GM21576 (cell line): Measurements from ENCODE around the gene HMCN2.
"Not testable (repeated sequence)": the region's sequence is repeated elsewhere in the genome, so short reads cannot be mapped to it uniquely, and the experiment has no call there.

Experiments
- ATAC-seq: cut with Tn5 transposase; IDR thresholded peaks from one replicate; pipeline ENCODE4 v1.9.1; 2021; ENCODE audit warnings: mild to moderate bottlenecking, moderate library complexity; ENCODE audit not compliant: unreplicated experiment

The HMCN2 gene

DNA sequence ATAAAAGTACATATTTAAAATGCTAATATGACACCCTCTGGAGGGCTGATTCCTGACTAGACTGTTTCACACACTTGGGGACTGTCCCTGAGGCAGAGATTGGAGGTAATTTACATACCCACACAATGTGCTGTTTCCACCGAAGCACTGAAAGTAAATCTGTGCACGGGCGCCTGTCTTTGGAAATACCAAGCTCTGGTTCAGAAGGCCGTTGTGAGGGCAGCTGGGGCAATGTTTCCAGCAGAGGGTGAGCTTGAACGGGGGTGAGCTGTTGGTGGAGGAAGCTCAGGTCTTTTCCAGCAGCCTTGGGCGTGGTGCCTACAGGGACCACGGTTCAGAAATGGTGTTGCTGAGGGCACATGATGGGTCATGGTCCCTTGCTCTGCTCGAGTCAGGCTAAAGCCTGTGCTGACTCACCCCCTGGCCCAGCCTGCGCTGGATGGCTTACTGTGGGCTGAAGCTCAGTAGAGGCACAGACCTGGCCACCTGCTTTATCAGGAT is 25.8 kb upstream of the HMCN2 start:
- peak; percentile 55 for ATAC-seq

DNA sequence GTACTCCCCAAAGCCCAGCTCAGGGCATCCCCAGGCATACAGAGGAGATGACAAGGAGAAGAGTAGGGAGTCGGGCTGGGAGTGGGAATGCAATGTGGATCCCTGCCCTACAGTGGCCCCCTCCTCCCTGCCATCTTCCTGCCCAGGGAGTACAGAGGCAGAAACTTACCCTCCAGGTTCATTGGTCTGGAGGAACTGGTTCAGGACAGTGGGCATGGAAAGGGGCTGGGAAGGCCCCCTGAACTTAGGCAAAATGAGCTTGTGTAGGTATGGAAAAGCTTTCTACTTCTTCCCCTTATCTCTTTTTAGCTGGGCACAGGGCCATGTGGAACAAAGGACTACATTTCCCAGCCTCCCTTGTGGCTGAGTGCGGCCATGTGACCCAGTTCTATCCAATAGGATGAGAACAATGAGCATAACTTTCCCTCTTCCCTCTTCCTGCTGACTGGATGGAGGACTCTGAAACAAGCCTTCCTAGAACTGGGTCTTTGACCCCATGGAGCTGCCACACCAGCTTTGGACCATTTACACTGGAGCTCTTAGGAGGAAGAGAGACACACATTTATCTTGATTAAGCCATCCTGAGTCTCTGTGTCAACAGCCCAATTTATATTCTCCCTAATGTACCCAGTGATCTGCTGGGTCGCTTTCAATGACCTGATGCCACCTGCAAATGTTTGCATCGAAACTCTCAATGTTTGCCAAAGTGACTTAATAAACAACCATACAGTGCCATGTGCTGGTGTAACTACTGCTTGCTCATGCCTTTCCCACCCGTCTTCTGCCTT is 25.0 kb upstream of the HMCN2 start:
- no peak for ATAC-seq

DNA sequence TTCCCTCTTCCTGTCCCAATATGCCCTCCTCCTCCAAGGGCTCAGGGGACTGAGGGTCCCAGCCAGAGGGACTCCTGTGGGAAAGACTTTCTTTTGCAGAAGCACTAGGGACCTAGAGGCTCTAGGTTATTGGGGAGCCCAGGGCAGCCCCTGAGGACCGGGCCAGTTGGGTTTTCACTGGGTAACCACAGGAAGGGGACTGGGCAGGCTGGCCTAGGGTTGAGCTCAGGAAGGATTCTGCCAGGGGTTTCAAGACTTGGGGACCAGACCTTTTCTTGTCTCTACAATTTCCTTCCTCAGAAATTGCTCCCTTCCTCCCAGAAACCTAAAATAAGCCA is 24.4 kb upstream of the HMCN2 start:
- ATAC-seq = no peak

DNA sequence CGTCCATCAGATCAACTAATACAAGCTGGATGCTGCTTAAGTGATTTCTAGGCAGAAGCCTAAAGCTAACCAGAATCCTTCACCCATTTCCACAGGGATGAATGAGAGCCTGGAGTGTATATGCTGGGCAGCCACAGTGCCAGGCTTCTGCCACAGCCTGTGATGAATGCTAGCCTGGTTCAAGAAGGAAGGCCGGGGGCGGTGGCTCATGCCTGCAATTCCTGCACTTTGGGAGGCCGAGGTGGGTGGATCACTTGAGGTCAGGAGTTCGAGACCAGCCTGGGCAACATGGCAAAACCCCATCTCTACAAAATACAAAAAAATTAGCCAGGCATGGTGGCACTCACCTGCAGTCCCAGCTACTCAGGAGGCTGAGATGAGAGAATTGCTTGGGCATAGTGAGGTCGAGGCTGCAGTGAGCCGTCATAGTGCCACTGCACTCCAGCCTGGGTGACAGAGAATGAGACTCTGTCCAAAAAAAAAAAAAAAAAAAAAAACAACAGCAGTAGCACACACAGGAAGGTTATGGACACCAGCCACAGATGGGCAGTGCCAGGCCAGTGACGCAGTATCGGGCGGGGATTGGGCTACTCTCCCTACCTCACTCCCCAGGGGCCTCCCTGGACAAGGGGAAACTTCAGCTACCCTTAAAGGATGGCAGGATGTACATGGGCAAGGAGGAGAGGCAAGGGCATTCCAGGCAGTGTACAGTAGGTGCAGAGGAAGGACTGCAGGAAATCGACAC is 23.1 kb upstream of the HMCN2 start:
- ATAC-seq = no peak

DNA sequence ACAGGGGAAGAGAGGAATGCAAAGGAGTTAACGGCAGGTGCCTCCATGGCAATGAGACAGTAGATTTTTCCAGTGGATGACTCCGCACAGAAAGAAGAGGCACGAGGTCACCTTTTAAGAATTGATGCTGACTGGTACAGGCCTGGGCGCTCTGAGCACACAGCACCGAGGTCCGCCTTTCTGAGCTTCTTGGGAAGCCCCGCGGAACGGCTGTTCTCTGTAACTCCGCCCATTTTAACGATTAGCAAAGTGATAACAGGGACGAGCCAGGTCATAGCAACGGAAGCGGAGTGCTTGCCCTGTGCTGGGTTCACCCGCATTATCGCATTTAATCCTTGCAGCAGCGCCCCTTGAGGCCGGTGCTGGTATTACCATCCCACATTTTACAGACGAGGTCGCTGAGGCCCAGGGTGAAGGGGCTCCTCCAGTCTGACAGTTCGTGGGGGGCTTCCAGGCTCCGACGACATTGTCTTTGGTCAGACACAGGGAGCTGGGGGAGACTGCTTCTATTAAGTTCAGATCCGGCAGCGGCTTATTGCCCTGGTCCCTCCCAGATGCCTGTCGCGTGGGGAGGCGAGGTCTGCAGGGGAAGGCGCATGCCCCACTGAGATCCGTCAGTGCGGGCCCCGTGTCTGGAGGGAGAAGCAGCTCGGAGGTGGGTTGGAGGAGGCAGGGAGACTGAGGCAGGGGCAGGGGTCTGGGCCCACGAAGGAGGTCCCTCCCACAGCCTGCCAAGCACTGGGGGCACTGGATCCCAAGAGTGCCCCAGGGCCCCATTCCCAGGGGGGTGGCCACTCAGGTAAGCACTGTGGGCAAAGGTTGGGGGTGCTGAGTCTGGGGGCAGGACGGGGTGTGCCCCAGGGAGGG is 22.3 kb upstream of the HMCN2 start:
- no peak for ATAC-seq

DNA sequence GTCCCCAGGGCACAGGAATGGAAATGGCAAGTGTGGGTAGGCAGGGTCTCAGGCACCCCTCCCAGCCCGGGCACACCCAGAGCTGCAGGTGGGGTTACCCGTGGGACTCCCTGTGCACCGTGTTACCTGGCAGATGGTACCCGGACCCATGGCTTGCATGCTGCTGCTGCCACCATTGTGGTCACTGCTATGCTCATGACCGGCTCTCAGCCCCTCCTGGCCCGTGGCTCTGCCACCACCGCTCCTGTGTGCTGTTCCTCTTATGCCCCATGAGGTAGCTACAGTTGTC is 21.7 kb upstream of the HMCN2 start:
- no peak for ATAC-seq

DNA sequence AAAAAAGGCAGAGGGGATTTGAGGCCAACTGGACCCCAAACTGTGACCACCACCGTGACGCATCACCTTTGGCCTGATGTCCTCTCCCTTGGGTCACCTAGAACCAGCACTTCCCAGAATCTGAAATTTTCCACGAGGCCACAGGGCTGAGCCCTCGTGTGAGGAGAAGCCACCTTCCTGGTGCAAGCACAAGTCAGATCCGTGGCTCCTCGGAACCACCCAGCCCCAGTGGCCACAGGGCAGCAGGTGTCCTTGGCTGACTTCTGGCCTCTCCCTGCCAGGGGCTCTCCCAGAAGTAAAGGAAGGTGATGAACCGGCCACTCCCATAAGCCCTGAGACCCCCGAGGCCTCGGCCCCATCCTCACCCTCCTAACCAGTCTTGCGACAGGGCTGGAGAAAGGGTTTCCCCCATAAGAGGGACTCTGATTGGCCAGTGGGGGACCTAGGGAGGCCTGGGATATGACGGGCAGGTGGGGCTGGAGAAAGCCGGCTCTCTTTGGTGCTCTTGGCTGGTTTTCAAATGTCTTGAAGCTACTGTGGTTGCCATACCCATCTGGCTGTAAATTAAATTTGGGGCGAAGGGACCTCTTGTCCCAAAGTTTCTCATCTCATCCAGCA is 20.9 kb upstream of the HMCN2 start:
- ATAC-seq = no peak

DNA sequence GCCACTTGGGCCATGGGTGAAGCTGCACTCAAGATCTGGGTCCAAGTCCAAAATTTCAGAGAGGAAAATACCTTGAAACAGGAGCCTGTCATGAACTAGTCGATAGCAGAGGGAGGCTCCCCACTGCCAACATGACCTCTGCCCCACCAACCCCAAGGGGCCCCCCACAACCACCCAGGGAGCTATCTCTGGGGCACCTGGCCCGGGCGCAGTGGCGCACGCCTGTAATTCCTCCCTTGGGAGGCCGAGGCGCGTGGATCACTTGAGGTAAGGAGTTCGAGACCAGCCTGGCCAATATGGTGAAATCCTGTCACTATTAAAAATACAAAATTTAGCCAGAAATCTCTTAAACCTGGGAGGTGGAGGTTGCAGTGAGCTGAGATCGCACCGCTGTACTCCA is 20.1 kb upstream of the HMCN2 start:
- no peak for ATAC-seq

DNA sequence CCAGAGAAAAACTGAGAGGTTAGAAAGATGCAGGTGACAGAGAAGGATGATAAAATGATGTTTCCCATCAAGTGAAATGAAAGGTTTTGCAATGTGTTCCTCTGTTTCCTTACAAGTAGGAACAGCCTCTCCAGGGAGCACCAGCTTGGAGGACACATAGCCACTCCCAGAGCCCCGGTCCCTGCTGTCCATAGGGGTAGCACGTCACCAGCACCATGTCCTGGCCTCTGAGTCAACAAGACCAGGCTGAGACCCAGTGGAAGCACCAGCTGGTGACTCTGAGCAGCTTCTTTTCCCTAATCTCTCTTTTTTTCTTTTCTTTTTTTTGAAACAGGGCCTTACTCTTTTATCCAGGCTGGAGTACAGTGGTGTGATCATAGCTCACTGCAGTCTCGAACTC is 19.4 kb upstream of the HMCN2 start:
- no peak for ATAC-seq

DNA sequence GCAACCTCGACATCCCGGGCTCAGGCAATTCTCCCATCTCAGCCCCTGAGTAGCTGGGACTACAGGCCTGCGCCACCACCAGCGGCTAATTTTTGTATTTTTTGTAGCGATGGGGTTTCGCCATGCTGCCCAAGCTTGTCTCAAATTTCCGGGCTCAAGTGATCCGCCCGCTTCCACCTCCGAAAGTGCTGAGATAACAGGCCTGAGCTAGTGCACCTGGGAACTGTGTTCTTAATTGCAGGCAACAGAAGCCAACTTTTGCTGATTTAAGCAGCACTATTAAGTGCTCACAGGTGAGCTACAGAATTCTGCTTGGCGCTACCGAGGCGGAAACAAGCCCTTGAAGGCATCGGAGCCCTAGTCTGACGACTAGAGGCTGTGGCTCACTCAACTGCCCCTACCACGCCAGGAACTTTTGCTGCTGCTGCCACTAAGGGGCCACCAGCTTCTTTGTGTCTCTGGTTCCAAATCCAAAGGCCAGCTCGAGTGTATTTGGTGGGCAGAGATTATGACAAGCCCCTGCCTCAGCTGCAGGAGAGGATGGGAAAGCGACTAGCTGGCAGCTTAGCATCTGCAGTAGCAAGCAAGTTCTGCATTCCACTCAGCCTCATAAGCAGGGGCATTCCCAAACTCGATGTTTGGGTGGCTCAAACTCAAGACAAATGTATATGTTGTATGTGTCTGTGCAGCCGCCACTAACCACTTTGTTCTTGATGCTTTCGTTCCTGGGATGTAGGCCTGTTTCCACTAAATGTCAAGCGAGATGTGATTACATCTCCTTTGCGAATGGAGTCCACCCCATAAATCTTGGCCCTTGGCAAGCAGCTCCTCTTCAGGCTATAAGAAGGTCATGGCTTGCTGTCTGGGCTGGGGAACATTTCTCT is 10.6 kb upstream of the HMCN2 start:
- no peak for ATAC-seq

DNA sequence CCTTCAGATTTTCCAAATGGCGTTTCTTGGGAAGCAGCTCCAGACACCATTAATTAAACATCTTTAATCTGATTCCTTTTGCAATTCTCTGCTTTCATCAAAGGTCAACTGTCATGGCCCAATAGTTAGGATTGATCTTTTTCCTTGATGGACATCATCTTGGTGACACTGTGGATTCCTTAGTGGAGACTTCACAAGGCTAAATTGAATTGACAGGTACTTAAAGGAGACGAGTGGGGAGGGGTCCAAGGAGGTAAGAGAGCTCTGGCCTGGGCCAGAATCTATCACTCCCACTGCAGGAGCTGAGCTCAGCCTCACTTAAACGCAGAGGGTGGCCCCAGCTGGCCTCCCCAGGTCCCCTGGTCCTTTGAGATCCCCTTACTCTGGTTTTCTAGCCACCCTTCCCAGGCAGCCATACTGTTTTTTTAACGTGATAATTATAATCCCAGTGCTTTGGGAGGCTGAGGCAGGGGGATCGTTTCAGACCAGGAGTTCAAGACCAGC is 9.9 kb upstream of the HMCN2 start:
- ATAC-seq = no peak

DNA sequence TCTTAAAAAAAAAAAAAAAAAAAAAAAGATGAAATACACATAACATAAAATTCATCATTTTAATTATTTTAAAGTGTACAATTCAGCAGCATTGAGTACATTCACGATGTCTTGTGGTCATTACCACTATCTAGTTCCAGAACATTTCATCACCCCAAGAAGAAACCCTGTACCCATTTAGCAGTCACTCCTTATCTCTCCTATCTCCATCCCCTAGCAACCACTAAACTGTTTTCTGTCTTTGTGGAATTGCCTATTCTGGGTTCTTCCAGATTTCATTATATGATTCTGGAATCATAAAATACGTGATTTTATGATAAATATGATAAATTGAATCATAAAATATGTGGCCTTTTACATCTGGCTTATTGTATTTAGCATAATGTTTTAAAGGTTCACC is 8.9 kb upstream of the HMCN2 start:
- no peak for ATAC-seq

DNA sequence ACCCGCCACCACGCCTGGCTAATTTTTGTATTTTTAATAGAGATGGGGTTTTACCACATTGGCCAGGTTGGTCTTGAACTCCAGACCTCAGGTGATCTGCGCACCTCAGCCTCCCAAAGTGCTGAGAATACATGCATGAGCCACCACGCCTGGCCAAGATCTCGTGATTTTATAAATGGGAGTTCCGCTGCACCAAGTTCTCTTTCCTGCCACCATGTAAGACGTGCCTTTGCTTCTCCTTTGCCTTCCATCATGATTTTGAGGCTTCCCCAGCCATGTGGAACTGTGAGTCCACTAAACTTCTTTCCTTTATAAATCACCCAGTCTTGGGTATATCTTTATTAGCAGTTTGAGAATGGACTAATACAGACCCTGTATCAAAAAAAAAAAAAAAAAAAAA is 7.4 kb upstream of the HMCN2 start:
- not testable (repeated sequence) for ATAC-seq

DNA sequence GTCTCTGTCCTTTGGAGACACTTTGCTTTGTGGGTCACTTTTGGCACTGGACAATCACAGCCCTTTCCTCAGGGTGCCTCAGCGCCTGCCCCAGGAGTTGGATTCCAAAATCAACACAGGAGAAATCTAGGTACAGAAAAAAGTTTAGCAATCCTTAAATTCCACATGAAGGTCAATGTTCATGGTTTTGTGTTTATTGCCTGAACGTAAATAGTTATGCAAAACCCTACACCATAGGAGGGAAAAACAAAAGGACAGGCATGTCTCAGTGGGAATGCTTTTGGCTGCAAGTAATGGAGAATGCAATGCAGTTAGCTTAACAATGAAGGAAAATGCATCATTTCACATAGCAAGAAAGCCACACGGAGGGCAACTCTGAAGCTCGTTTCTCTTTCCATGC is 6.5 kb upstream of the HMCN2 start:
- no peak for ATAC-seq

DNA sequence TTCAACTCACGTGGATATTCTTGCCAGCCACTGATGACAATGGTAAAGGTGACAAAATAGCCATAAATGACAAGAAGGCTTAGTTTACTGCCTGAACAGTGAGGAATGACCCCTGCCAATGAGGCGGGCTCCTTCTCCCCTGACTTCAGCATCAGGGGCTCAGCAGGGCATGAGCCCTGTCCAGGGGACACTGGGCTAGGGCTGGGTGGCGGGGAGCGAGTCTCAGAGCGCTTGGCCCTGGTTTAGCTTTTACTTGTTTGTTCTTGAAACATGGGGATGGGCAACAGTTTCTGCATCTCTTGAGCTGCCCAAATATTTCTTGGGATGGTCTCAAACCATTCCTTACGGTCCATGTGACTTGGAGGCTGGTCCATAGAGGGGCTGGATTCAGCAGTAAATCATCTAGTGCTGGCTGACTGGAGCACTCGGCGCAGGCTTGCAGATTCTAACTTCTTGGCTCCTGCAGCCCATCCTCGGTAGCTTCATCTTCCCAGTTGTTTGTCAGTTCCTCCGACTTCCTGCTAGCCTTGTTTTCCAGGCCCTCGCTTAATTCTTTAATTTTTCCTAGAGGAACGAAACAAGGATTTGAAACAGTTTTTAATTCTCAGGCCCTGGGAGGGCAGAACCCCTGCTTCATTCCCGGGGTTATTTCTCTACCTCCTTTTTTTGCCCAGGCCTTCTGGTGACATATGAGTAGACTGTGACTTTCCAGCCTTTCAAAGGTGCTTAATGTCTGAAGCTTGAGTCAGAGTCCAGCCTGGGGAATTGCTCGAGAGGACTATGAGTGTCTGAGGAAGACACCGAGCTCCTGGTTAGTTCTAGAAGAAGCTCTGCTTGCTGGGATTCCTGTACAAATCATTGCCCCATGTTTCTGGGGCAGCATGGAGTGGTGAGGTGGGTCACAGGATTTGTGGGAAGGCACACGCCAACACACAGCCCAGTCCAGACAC is 4.5 kb upstream of the HMCN2 start:
- no peak for ATAC-seq

DNA sequence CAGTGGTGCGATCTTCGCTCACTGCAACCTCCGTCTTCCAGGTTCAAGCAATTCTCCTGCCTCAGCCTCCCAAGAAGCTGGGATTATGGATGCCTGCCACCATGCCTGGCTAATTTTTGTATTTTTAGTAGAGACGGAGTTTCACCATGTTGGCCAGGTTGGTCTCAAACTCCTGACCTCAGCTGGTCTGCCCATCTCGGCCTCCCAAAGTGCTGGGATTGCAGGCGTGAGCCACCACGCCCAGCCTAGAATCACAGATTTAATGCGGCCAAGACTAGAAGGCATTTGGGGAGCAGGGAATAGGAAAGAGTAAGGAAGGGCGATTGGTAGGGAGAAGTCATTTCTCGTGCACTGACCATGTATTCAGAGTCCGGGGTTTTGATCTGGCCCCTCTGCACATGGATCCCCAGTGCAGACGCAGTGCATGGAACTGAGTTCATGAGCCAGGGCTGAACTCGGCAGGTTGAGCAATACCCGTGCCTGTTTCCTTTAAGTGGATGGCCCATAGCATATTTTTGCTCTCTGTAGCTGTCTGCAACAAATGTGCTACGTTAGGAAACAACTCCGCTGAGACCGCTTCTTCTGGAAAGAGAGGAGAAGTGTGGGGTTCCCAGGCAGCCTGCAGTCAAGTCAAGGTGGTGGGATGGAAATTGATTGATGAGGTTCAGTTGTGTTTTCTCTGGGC is 3.4 kb upstream of the HMCN2 start:
- ATAC-seq = no peak

DNA sequence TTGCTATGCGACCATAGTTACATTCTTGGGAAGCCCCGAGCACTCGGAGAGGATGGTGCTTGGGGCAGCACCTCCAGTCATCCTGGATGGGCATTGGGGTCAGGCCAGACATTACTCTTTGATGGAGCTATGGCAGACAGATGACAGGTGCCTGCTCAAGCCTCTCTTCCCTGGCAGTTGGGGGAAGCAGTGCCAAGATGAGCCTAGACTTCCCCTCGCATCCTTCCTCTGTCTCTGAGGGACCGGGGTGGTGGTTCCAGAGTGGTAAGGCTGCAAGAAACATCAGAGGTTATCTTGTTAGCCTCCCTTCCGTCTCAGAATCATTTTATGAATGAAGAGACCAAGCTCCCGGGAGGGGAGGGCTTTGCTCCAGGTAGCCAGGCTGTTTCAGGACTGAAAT is 2.8 kb upstream of the HMCN2 start:
- ATAC-seq = no peak

DNA sequence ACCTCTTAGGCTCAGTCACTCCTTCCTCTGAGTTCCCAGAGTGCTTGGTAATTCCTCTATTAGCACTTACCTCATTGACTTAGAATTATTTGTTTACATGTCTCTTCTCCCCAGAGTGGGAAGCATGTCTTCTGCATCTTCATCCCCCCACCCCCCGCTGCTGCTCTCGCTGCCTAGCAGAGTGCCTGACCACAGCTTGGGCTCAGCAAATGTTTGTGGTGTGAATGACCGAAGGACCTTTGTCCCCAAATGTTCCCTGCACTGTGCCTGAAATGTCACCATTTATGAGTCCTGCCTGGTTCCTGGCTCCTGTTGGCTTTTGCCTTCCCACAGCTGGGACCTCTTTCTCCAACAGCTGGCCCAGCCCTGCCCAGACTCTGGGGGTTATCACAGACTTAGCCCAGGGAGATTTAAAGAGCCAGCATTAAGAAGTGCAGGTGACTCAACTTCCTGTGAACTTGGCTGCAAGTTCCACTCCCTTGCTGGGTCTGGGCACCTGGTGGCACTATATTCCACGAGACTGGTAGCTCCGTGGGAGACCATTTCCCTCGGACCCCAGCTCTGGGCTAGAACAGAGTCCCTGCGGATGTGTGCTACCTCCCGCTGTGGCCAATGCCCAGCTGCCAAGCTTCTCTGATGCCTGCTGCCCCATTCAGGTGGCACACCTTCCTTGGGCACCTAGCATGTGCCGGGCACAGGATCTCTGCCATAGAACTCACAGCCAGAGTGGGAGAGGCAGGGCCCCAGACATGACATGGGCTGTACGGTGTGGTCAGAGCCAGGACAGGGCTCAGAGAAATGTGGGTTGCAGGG is 1.8 kb upstream of the HMCN2 start:
- no peak for ATAC-seq
